Activated CD4-positive, alpha-beta T cell treated with anti-CD3 and anti-CD28 coated beads, Interleukin-2, amount 10 ng/mL, durations not matched to agents 24 days and 14 days (primary cell): ENCODE results near the gene SLC9A9. TPM values are rescaled to one million over a fixed set of nuclear protein-coding genes. Genes with fewer than 3 reads are reported as not detected.
"Not testable (repeated sequence)": the region's sequence is repeated elsewhere in the genome, so short reads cannot be mapped to it uniquely, and the experiment has no call there.

ENCODE experiments used
- DNase-seq: peaks from one replicate; pipeline ENCODE4 v3.0.0; 2022
- H3K27ac Mint-ChIP-seq: one replicate; pipeline ENCODE4 v1.8.0; 2022; ENCODE audit warnings: mild to moderate bottlenecking, mixed read lengths
- H3K27me3 Mint-ChIP-seq: one replicate; pipeline ENCODE4 v1.8.0; 2022; ENCODE audit warnings: mixed read lengths
- H3K36me3 Mint-ChIP-seq: one replicate; pipeline ENCODE4 v1.8.0; 2022; ENCODE audit warnings: low read depth, mild to moderate bottlenecking, mixed read lengths
- H3K4me1 Mint-ChIP-seq: one replicate; pipeline ENCODE4 v1.8.0; 2021; ENCODE audit warnings: mixed read lengths
- H3K4me3 Mint-ChIP-seq: one replicate; pipeline ENCODE4 v1.8.0; 2022; ENCODE audit warnings: mild to moderate bottlenecking, moderate library complexity, mixed read lengths
- H3K9me3 Mint-ChIP-seq: one replicate; pipeline ENCODE4 v1.8.0; 2021; ENCODE audit warnings: mixed read lengths
- intact Hi-C: fragments of 100-400 bp; cut with micrococcal nuclease; formaldehyde crosslinking; loops from one replicate; pipeline ENCODE4 v1.15.1; 2023
- total RNA-seq: library from RNA; stranded (reverse); gene quantifications from 2 replicates; pipeline ENCODE4 v1.2.3, GENCODE V29; 2022

The SLC9A9 gene
- total RNA-seq, 1 donor from 2014 or later: 1.3 TPM

DNA sequence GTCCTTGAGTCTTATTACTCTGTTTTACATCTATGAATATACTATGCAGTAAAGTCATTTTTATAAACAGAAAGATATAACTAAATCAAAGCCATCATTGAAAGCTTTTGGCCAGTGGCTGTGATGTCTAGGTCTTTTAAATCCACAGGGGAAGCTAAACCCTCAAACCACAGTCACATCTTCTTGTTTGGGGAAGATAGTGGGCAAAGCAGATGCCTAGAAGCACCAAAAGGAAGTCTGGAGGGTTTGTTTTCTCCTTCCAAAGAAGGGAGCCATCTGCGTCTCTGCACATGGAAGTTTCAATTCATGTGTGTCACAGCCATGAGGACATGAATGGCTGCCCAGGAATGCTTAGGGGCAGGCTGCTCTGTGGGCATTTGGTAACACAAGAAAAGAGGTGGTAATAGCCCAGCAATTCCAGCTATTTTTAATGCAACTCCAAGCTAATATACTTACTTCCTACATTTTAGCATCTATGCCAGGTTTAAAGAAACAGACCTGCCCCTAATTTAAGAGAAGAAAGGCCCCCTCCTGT lies 322.2 kb downstream of the SLC9A9 start:
- no peak overlapping the region for H3K27ac Mint-ChIP-seq
- H3K4me1 Mint-ChIP-seq: peaks cover 4% of the 10 kb centered on the region
- peaks cover 4% of the 10 kb centered on the region for H3K9me3 Mint-ChIP-seq
- H3K36me3 Mint-ChIP-seq: no peaks in the 10 kb centered on the region
- no peak for DNase-seq
- intact Hi-C loops: no loop called here
- no peak overlapping the region for H3K4me3 Mint-ChIP-seq
- H3K27me3 Mint-ChIP-seq: no peaks in the 10 kb centered on the region

DNA sequence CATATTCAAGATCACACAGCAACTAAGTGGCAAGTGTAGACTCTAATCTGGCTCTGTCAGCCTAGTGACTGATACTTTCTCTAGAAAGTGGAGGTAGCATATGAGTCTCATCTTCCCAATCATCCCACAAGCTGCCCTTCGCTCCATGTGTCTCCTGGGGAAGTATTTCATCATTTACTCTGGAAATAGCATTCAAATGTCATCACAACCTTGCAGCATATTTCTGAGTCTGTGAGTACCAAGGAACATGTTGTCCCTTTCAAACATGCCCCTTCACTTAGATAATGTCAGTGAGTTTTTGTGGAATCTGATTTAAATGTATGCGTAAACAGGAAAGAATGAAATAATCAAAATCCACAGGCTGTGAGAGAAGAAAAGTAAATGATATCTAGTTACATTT lies 322.9 kb downstream of the SLC9A9 start:
- intact Hi-C loops: no loop called here
- H3K9me3 Mint-ChIP-seq: peaks cover 4% of the 10 kb centered on the region
- H3K4me1 Mint-ChIP-seq: peaks cover 4% of the 10 kb centered on the region
- H3K27me3 Mint-ChIP-seq: no peaks in the 10 kb centered on the region
- DNase-seq: no peak
- no peak overlapping the region for H3K4me3 Mint-ChIP-seq
- H3K36me3 Mint-ChIP-seq: no peaks in the 10 kb centered on the region
- H3K27ac Mint-ChIP-seq: no peak overlapping the region

DNA sequence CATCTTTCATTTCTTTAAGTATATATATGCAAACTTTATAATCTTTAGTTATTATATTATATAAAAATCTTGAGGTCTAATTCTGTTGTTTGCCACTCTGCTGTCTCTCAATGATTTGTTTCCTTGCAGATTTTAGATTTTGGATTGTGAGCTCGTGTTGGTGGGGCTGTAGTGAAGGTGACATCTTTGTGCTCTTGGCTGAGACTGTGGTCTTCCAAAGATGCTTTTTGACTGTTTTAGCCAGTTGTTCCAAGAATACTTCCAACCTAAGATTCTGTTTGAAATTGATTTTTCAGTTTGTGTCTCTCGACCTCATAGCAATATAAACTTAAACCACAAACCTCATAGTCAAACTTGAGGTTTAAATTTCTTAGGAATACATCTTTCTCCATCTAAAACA lies 326.5 kb downstream of the SLC9A9 start:
- intact Hi-C loops: no loop called here
- no peak overlapping the region for H3K27ac Mint-ChIP-seq
- H3K36me3 Mint-ChIP-seq: no peaks in the 10 kb centered on the region
- H3K9me3 Mint-ChIP-seq: no peaks in the 10 kb centered on the region
- no peaks in the 10 kb centered on the region for H3K27me3 Mint-ChIP-seq
- no peak for DNase-seq
- H3K4me1 Mint-ChIP-seq: no peaks in the 10 kb centered on the region
- H3K4me3 Mint-ChIP-seq: no peak overlapping the region

DNA sequence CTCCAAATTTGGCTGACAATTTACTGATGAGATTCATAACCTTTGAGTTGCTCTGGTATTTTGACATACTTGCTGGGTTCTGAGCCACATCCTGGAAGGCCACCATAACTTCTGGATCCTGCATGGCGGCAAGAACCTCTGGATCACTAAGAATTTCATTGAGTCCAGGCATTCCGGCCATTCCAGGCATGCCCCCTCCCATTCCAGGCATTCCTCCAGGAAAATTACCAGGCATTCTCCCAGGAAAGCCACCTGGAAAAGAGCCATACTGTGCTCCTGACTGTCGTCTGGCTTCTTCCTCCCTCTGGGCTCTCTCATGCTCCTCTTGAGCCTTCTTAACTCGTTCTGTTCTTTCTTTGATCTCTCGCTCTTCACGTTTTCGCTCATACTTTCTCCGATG lies 331.1 kb downstream of the SLC9A9 start:
- intact Hi-C loops, H3K36me3 Mint-ChIP-seq, H3K27ac Mint-ChIP-seq, H3K4me3 Mint-ChIP-seq, H3K9me3 Mint-ChIP-seq, H3K4me1 Mint-ChIP-seq, DNase-seq, H3K27me3 Mint-ChIP-seq: not testable (repeated sequence)

DNA sequence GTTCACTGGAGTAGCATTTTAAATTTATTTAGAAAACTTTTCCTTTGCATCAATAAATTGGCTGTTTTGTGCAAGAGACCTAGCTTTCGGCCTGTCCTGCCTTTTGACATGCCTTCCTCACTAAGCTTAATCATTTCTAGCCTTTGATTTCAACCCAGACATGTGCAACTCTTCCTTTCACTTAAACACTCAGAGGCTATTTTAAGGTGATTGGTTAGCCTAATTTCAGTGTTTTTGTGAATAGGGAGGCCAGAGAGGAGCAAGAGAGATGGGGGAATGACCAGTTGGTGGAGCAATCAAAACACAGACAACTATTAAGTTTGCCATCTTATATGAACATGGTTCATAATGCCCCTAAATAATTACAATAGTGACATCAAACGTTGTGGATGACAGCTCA lies 333.4 kb downstream of the SLC9A9 start:
- Mint-ChIP-seq H3K27me3 (no peaks in the 10 kb centered on the region), H3K27ac (no peak overlapping the region), H3K9me3 (no peaks in the 10 kb centered on the region), H3K36me3 (no peaks in the 10 kb centered on the region), H3K4me1 (peaks cover 2% of the 10 kb centered on the region), H3K4me3 (no peak overlapping the region)
- no peak for DNase-seq
- intact Hi-C loops: no loop called here

DNA sequence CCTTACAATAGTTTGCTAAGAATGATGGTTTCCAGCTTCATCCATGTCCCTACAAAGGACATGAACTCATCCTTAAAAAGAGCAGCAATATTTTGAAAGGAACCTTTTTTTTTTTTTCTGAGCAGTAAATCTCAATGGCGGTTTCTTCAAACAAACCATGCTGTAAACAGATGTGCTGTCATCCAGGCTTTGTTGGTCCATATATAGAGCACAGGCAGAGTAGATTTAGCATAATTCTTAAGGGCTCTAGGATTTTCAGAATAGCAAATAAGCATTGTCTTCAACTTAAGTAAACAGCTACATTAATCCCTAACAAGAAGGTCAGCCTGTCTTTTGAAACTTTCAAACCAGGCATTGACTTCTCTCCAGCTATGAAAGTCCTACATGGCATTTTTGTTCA lies 334.2 kb downstream of the SLC9A9 start:
- intact Hi-C loops: no loop called here
- no peaks in the 10 kb centered on the region for H3K27me3 Mint-ChIP-seq
- H3K27ac Mint-ChIP-seq: no peak overlapping the region
- no peak overlapping the region for H3K4me3 Mint-ChIP-seq
- no peak for DNase-seq
- H3K9me3 Mint-ChIP-seq: no peaks in the 10 kb centered on the region
- H3K4me1 Mint-ChIP-seq: peaks cover 2% of the 10 kb centered on the region
- no peaks in the 10 kb centered on the region for H3K36me3 Mint-ChIP-seq

DNA sequence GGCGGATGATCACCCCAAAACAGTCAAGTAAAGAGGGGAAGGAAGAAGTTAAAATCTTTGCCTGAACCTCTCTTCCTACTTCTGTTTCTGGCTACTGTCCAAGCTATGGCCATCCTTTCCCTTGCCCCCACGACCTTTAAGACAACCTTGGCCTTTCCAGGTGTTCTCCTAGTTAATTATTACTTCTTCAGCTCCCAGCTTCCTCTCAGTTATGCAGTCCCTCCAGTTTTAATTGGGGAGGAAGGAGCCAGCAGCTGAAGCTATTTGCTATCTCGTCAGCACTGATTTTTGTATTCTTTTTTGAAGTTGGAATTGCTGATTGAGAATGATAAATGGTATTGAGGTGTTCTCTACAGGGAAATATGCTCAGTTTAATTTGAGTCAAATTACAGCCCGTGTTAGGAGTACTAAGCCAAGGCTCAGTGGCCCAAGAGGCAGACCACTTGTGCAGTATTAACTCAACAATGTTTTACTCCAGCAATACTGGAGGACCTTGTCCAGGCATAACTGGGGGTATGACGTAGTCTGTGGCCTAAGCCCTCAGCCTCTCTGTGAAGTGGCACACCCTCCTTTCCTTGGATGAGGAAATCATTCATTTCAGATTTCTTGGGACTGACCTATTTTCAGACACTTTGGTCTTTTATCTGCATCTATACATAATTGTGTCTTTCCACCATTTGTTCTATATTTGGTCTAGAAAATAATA lies 336.9 kb downstream of the SLC9A9 start:
- Mint-ChIP-seq H3K4me3 (no peak overlapping the region), H3K9me3 (no peaks in the 10 kb centered on the region), H3K36me3 (no peaks in the 10 kb centered on the region), H3K4me1 (peaks cover 2% of the 10 kb centered on the region), H3K27me3 (no peaks in the 10 kb centered on the region), H3K27ac (no peak overlapping the region)
- no peak for DNase-seq
- intact Hi-C loops: no loop called here

DNA sequence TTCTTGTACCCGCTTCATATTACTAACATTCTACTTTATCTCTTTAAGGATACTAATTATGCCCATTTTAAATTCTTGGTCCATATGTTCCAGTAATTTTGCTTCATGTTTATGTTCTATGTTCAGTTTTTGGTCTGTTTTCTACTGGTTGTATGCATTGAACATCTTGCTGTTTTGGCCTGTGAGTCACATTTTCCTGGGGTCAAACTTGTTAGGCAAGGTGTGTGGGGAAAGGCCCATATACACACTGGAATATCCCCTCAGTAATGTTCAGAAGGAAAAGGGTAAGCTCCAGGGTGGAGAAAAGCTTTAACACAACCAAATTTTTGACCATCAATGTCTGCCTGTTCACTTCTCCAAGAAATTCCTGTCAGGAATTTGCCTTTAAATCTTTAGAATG lies 337.7 kb downstream of the SLC9A9 start:
- no peak overlapping the region for H3K4me3 Mint-ChIP-seq
- H3K36me3 Mint-ChIP-seq: no peaks in the 10 kb centered on the region
- H3K27ac Mint-ChIP-seq: no peak overlapping the region
- DNase-seq: no peak
- no peaks in the 10 kb centered on the region for H3K9me3 Mint-ChIP-seq
- H3K4me1 Mint-ChIP-seq: peaks cover 2% of the 10 kb centered on the region
- intact Hi-C loops: no loop called here
- no peaks in the 10 kb centered on the region for H3K27me3 Mint-ChIP-seq

DNA sequence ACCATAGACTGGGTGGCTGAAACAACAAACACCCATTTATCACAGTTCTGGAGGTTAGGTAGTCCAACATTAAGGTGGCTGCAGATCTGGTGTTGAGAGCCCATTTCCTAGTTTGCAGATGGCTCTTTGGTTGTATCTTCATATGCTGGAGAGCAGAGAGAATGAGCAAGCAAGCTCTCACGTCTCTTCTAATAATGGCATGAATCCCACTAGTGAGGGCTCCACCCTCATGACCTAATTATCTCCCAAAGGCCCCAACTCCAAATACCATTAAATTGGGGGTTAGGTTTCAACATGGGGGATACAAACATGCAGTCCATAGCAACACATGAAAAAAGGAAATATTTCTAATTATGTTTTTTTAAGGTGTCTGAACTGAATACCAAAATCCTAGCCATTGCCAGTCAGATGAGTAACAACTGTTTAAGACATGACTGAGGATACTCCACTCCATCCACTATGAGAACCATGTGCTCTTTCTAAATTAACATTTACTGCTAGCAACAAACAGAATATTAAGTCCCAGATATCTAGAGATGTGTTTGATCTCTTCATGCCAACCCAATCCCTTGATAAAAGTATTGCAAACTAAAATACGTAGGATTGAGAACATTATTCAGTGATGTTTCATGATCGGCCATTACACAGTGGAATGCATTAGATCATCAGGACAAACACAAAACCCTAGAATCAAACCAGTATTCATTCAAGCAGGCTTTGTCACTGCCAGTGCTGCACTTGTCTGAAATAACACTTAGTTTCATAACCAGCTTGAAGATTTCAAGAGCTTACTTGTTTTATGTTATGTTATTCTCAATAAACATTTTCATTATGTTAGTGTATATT lies 340.3 kb downstream of the SLC9A9 start:
- H3K27me3 Mint-ChIP-seq: no peaks in the 10 kb centered on the region
- intact Hi-C loops: no loop called here
- no peaks in the 10 kb centered on the region for H3K36me3 Mint-ChIP-seq
- no peak overlapping the region for H3K4me3 Mint-ChIP-seq
- no peak overlapping the region for H3K27ac Mint-ChIP-seq
- no peak for DNase-seq
- H3K4me1 Mint-ChIP-seq: peaks cover 2% of the 10 kb centered on the region
- no peaks in the 10 kb centered on the region for H3K9me3 Mint-ChIP-seq

DNA sequence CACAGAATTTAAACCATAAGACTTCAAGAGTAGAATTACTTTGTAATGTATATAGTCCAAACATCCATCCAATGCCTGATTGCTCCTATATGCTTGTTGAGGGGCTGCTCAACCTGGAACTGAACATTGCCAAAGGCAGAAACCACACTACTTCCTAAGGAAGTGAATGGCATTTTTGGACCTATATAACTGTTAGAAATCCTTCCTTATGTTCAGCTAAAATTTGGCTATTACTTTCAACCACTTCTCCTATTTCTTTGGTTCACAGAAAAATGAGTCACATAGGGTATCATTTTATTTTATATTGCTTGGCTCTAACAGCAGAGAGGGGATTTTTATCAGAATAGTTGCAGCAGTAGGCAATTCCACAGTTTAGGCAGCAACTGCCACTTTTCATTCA lies 342.1 kb downstream of the SLC9A9 start:
- Mint-ChIP-seq H3K4me1 (peaks cover 2% of the 10 kb centered on the region), H3K4me3 (no peak overlapping the region), H3K36me3 (no peaks in the 10 kb centered on the region), H3K27me3 (no peaks in the 10 kb centered on the region), H3K9me3 (no peaks in the 10 kb centered on the region), H3K27ac (no peak overlapping the region)
- no peak for DNase-seq
- intact Hi-C loops: no loop called here

DNA sequence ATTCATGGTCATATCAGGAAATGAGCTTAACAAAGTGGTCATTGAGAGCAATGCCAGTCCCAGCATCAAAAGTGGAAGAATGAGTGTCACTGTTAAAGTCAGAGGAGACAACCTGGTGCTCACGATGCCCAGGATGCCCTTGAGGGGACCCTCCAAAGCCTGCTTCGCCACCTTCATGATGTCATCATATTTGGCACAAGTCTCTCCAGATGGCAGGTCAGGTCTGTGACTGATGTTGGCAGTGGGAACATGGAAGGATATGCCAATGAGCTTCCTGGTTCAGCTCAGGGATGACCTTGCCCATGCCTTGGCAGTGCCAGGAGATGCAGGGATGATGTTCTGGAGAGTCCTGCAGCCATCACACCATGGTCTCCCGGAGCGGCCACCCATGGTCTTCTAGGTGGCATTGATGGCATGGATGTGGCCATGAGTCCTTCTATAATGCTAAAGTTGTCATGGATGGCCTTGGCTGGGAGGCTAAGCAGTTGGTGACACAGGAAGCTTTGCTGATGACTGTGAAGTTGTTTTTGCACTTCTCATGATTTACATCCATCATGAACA lies 344.9 kb downstream of the SLC9A9 start:
- DNase-seq: no peak
- Mint-ChIP-seq H3K9me3 (no peaks in the 10 kb centered on the region), H3K4me3 (no peak overlapping the region), H3K27me3 (no peaks in the 10 kb centered on the region), H3K36me3 (no peaks in the 10 kb centered on the region), H3K27ac (no peak overlapping the region), H3K4me1 (no peaks in the 10 kb centered on the region)
- intact Hi-C loops: no loop called here

DNA sequence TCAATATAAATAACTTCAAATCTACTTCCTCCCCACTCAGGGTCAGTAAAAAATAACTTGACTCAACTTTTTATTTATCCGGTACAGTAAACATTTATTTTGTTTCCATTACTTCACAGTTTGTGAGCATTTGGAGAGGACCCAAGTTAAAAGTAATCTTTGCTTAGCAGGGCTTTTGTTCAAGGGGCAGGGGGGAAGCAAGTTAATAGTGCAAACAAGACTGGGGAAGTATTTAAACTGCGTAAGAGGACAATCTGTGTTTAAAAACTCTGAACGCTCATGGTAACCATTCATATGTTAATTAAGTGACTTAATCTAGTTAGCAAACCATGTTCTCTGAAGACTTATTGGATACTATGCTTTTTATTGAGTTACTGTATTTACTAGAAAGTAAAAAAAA lies 346.2 kb downstream of the SLC9A9 start:
- Mint-ChIP-seq H3K4me1 (no peaks in the 10 kb centered on the region), H3K4me3 (no peak overlapping the region), H3K27ac (no peak overlapping the region), H3K36me3 (no peaks in the 10 kb centered on the region), H3K9me3 (no peaks in the 10 kb centered on the region), H3K27me3 (no peaks in the 10 kb centered on the region)
- intact Hi-C loops: no loop called here
- no peak for DNase-seq

DNA sequence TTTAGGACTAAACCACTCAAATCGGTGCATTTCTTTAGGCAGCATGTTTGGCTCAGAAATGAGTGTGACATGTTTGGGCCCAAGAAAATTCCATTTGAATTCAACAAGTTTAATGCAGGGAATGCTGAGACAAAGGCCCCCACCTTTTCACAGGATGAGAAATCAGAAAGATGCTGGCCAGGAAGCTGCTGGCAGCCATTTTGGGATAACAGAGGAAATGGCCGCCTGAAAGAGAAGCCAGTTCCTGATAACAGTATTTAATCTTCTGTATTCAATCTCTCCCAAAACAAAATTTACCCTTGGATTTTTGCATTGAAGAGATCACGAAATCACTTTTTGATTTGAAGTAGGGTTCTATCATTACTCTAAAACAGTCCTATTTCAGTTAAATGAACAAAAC lies 350.9 kb downstream of the SLC9A9 start:
- intact Hi-C loops: no loop called here
- no peaks in the 10 kb centered on the region for H3K4me1 Mint-ChIP-seq
- H3K27ac Mint-ChIP-seq: no peak overlapping the region
- H3K27me3 Mint-ChIP-seq: no peaks in the 10 kb centered on the region
- no peak for DNase-seq
- H3K4me3 Mint-ChIP-seq: no peak overlapping the region
- peaks cover under 1% of the 10 kb centered on the region for H3K9me3 Mint-ChIP-seq
- H3K36me3 Mint-ChIP-seq: no peaks in the 10 kb centered on the region

DNA sequence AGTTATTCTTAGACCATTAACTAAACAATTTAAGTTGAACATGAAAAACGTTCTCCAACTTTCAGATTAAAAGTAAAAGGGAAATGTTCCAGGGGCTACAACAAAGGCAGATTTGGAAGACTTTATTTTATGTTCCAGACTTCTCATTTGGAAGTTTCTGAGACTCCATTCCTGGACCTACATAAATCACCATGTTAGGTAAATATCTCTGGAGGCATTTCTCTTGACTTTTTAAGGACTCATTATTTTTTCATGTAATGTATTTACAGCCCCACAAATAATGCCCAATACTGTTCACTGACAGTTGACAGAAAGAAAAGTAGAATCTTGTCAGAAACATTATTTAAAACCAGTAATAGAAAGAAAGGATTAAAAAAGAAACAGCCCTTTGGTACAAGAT lies 352.1 kb downstream of the SLC9A9 start:
- intact Hi-C loops: no loop called here
- no peak for DNase-seq
- Mint-ChIP-seq H3K4me1 (no peaks in the 10 kb centered on the region), H3K27me3 (no peaks in the 10 kb centered on the region), H3K4me3 (no peak overlapping the region), H3K9me3 (peaks cover 3% of the 10 kb centered on the region), H3K36me3 (peaks cover 1% of the 10 kb centered on the region), H3K27ac (no peak overlapping the region)
